HepG2 (cell line): ENCODE results near the gene RPS14. TPM values are rescaled to one million over a fixed set of nuclear protein-coding genes. Genes with fewer than 3 reads are reported as not detected.

ENCODE experiments used
- ATM ChIP-seq: fragments of 450-650 bp; IDR thresholded peaks from 2 replicates; pipeline ENCODE4 v1.7.1; 2017; ENCODE audit warnings: mild to moderate bottlenecking, borderline replicate concordance
- CAMTA2 ChIP-seq: sonication (generic); formaldehyde crosslinking; IDR thresholded peaks from 2 replicates; pipeline ENCODE4 v1.4.0; 2020; ENCODE audit warnings: mild to moderate bottlenecking, missing genetic modification reagents, borderline replicate concordance
- CBX2 ChIP-seq, 2 experiments: fragments of 200-600 bp in 1 of 2; sonication (generic); formaldehyde crosslinking in 1 of 2; IDR thresholded peaks; 2 replicates each; pipeline versions ENCODE4 v1.7.0 to v1.8.1; 2018 to 2022; ENCODE audit warnings: low read depth in 2 of 2, low read length in 1 of 2, mild to moderate bottlenecking in 1 of 2, missing genetic modification reagents in 1 of 2
- ELF3 ChIP-seq: IDR thresholded peaks from 2 replicates; pipeline ENCODE4 v1.6.1; 2016; ENCODE audit warnings: missing genetic modification reagents, missing compliant biosample characterization
- ERF ChIP-seq: IDR thresholded peaks from 2 replicates; pipeline ENCODE4 v1.6.1; 2018; ENCODE audit warnings: missing biosample characterization, missing genetic modification reagents
- EZH2 ChIP-seq: conservative IDR thresholded peaks from 2 replicates; pipeline ENCODE4 v1.6.1; 2012; ENCODE audit warnings: mild to moderate bottlenecking, low read depth, low read length, moderate library complexity
- FLYWCH1 ChIP-seq: sonication (generic); formaldehyde crosslinking; IDR thresholded peaks from 2 replicates; pipeline ENCODE4 v1.8.1; 2023; ENCODE audit warnings: mild to moderate bottlenecking, missing genetic modification reagents
- ISL2 ChIP-seq: sonication (generic); formaldehyde crosslinking; IDR thresholded peaks from 2 replicates; pipeline ENCODE4 v1.5.0; 2020; ENCODE audit warnings: missing genetic modification reagents
- MLLT10 ChIP-seq: sonication (generic); formaldehyde crosslinking; IDR thresholded peaks from 2 replicates; pipeline ENCODE4 v1.4.0; 2020; ENCODE audit warnings: missing genetic modification reagents
- NFE2 ChIP-seq: sonication (generic); formaldehyde crosslinking; IDR thresholded peaks from 2 replicates; pipeline ENCODE4 v1.4.0; 2020; ENCODE audit warnings: missing genetic modification reagents
- NFIB ChIP-seq: sonication (generic); formaldehyde crosslinking; IDR thresholded peaks from 2 replicates; pipeline ENCODE4 v1.9.0; 2021; ENCODE audit warnings: missing genetic modification reagents, mild to moderate bottlenecking, borderline replicate concordance
- NR2F2 ChIP-seq: IDR thresholded peaks from 2 replicates; pipeline ENCODE4 v1.6.1; 2012; ENCODE audit warnings: low read depth, inconsistent platforms, borderline replicate concordance
- U2AF2 ChIP-seq: fragments of 200-400 bp; formaldehyde crosslinking; IDR thresholded peaks from 2 replicates; pipeline ENCODE4 v1.6.1; 2017; ENCODE audit warnings: low read depth, mild to moderate bottlenecking, low read length
- ZBTB33 ChIP-seq: sonication (generic); formaldehyde crosslinking; IDR thresholded peaks from 2 replicates; pipeline ENCODE4 v1.4.0; 2020; ENCODE audit warnings: missing genetic modification reagents
- ZNF136 ChIP-seq: sonication (generic); formaldehyde crosslinking; IDR thresholded peaks from 2 replicates; pipeline ENCODE4 v1.8.1; 2022; ENCODE audit warnings: low read depth, mild to moderate bottlenecking, moderate library complexity, missing genetic modification reagents
- ZNF3 ChIP-seq: IDR thresholded peaks from 2 replicates; pipeline ENCODE4 v1.7.0; 2017; ENCODE audit warnings: inconsistent platforms
- ZNF34 ChIP-seq: sonication (generic); formaldehyde crosslinking; IDR thresholded peaks from 2 replicates; pipeline ENCODE4 v1.4.0; 2020; ENCODE audit warnings: mild to moderate bottlenecking, missing genetic modification reagents, borderline replicate concordance
- ZNF556 ChIP-seq: sonication (generic); formaldehyde crosslinking; IDR thresholded peaks from 2 replicates; pipeline ENCODE4 v1.4.0; 2020; ENCODE audit warnings: mild to moderate bottlenecking, missing genetic modification reagents, borderline replicate concordance
- ZNF660 ChIP-seq: sonication (generic); formaldehyde crosslinking; IDR thresholded peaks from 2 replicates; pipeline ENCODE4 v1.5.1; 2020; ENCODE audit warnings: mild to moderate bottlenecking, low read depth, missing genetic modification reagents, borderline replicate concordance
- ZNF746 ChIP-seq: sonication (generic); formaldehyde crosslinking; IDR thresholded peaks from 2 replicates; pipeline ENCODE4 v1.8.0; 2022; ENCODE audit warnings: mild to moderate bottlenecking, missing genetic modification reagents
- ZNF777 ChIP-seq: sonication (generic); formaldehyde crosslinking; IDR thresholded peaks from 2 replicates; pipeline ENCODE4 v1.4.0; 2020; ENCODE audit warnings: missing genetic modification reagents
- polyA plus RNA-seq, 8 experiments: library from polyadenylated mRNA; depleted of rRNA in 3 of 8; stranded (reverse) in 7 of 8; unstranded in 1 of 8; fragments of >200 nt; fragmentation: Illumina TruSeq in 4 of 8; extraction: Trizol in 4 of 8; gene quantifications; 2 replicates each; pipeline versions ENCODE4 v1.2.1 to v1.2.3, GENCODE V29; 2011 to 2016; ENCODE audit warnings: low read depth in 4 of 8, missing spikeins in 1 of 8, mixed read lengths in 1 of 8; ENCODE audit not compliant: insufficient read depth in 1 of 8
- total RNA-seq, 5 experiments: library from RNA; depleted of rRNA; stranded (reverse); fragments of >200 nt; fragmentation: Illumina TruSeq; extraction: Trizol; gene quantifications; 2 replicates each; pipeline ENCODE4 v1.2.3, GENCODE V29; 2016; ENCODE audit warnings: low read depth in 1 of 5
- TF ChIP-seq, protein P1 (sequence below): sonication (generic); formaldehyde crosslinking; IDR thresholded peaks from 2 replicates; pipeline ENCODE4 v1.4.0; 2020; ENCODE audit warnings: missing genetic modification reagents
- TF ChIP-seq, protein P2 (sequence below): sonication (generic); formaldehyde crosslinking; IDR thresholded peaks from 2 replicates; pipeline ENCODE4 v1.4.0; 2020; ENCODE audit warnings: missing genetic modification reagents

Gene RPS14
- total and polyA plus RNA-seq, 2 of the 13 experiments (the other 11 are each of a cell fraction or from before 2014, with no cell fraction given): 2,116 to 3,295 TPM

DNA sequence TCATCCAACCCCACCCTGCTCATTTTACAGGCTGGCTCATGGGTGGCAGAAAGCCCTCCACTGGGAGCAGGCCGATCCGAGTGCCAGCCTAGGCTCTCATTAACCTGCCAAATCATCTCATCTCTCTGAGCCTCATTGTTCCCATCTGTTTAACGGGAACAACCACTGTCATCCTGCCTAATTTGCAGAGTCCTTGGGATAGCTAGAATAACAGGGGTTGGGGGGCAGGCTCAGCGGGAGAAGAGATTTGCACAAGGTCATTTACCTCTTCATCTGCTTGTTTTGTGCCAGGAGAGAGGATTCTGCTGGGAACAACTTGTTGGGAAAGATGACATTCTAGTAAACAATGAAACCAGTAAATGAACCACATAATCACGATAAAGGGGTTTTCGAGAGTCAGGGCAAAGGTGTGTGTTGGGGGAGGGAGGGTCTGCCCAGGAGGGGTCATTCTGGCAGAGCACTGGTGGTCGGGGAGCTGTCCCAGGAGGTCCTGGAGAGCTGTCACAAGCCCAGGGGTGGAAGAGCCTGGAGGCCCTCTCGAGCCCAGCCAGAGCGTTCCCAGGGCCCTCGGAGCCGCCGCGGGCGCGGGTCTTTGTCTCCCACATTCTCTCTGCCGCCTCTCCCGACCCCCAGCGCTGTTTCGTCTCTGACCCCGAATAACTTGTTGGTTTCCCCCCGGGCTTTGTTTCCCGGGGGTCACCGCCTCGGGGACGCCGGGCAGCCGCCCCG lies 35.6 kb upstream of the RPS14 start (continued):
- TF ChIP-seq CBX2 (IDR thresholded peaks at IDR 0.05; ENCODE audit: low read depth, low read length): no peak
- TF ChIP-seq CBX2 (CRISPR knock-in tag; IDR thresholded peaks at IDR 0.05; ENCODE audit: low read depth): no peak
- TF ChIP-seq ELF3 (CRISPR knock-in tag): no peak
- TF ChIP-seq, protein P1, sequence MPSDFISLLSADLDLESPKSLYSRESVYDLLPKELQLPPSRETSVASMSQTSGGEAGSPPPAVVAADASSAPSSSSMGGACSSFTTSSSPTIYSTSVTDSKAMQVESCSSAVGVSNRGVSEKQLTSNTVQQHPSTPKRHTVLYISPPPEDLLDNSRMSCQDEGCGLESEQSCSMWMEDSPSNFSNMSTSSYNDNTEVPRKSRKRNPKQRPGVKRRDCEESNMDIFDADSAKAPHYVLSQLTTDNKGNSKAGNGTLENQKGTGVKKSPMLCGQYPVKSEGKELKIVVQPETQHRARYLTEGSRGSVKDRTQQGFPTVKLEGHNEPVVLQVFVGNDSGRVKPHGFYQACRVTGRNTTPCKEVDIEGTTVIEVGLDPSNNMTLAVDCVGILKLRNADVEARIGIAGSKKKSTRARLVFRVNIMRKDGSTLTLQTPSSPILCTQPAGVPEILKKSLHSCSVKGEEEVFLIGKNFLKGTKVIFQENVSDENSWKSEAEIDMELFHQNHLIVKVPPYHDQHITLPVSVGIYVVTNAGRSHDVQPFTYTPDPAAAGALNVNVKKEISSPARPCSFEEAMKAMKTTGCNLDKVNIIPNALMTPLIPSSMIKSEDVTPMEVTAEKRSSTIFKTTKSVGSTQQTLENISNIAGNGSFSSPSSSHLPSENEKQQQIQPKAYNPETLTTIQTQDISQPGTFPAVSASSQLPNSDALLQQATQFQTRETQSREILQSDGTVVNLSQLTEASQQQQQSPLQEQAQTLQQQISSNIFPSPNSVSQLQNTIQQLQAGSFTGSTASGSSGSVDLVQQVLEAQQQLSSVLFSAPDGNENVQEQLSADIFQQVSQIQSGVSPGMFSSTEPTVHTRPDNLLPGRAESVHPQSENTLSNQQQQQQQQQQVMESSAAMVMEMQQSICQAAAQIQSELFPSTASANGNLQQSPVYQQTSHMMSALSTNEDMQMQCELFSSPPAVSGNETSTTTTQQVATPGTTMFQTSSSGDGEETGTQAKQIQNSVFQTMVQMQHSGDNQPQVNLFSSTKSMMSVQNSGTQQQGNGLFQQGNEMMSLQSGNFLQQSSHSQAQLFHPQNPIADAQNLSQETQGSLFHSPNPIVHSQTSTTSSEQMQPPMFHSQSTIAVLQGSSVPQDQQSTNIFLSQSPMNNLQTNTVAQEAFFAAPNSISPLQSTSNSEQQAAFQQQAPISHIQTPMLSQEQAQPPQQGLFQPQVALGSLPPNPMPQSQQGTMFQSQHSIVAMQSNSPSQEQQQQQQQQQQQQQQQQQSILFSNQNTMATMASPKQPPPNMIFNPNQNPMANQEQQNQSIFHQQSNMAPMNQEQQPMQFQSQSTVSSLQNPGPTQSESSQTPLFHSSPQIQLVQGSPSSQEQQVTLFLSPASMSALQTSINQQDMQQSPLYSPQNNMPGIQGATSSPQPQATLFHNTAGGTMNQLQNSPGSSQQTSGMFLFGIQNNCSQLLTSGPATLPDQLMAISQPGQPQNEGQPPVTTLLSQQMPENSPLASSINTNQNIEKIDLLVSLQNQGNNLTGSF: no peak
- no peak for TF ChIP-seq CAMTA2 (CRISPR knock-in tag)
- no peak for TF ChIP-seq EZH2
- no peak for TF ChIP-seq ISL2
- no peak for TF ChIP-seq ATM
- TF ChIP-seq ZNF660 (CRISPR knock-in tag): no peak
- 0 out of 2 replicates have a peak, but pooled peaks have one; percentile 13 for TF ChIP-seq NR2F2
- TF ChIP-seq MLLT10 (CRISPR knock-in tag): no peak
- TF ChIP-seq FLYWCH1: no peak
- TF ChIP-seq ZNF777 (CRISPR knock-in tag): no peak
- no peak for TF ChIP-seq U2AF2
- no peak for TF ChIP-seq ZNF556
- TF ChIP-seq NFE2 (CRISPR knock-in tag): no peak
- TF ChIP-seq ERF: no peak
- no peak for TF ChIP-seq ZNF136
- no peak for TF ChIP-seq ZNF746 (CRISPR knock-in tag)
- TF ChIP-seq ZBTB33 (CRISPR knock-in tag): no peak
- no peak for TF ChIP-seq NFIB (CRISPR knock-in tag)
- 0 out of 2 replicates have a peak, but pooled peaks have one; percentile 31 for TF ChIP-seq ZNF34
- TF ChIP-seq, protein P2, sequence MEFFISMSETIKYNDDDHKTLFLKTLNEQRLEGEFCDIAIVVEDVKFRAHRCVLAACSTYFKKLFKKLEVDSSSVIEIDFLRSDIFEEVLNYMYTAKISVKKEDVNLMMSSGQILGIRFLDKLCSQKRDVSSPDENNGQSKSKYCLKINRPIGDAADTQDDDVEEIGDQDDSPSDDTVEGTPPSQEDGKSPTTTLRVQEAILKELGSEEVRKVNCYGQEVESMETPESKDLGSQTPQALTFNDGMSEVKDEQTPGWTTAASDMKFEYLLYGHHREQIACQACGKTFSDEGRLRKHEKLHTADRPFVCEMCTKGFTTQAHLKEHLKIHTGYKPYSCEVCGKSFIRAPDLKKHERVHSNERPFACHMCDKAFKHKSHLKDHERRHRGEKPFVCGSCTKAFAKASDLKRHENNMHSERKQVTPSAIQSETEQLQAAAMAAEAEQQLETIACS: no peak
- no peak for TF ChIP-seq ZNF3 (CRISPR knock-in tag)
